HG03135 (cell line): ENCODE results near the gene KCNIP1.
A peak's percentile ranks its signal among the peaks of the same experiment; 100 is the strongest.

Source experiments
- ATAC-seq: cut with Tn5 transposase; IDR thresholded peaks from one replicate; pipeline ENCODE4 v1.9.1; 2021; ENCODE audit warnings: mild to moderate bottlenecking, moderate library complexity; ENCODE audit not compliant: unreplicated experiment

KCNIP1 gene

GRCh38 chr5:170626507-170627150 is 122.8 kb downstream of the KCNIP1 start:
- no peak for ATAC-seq

DNA sequence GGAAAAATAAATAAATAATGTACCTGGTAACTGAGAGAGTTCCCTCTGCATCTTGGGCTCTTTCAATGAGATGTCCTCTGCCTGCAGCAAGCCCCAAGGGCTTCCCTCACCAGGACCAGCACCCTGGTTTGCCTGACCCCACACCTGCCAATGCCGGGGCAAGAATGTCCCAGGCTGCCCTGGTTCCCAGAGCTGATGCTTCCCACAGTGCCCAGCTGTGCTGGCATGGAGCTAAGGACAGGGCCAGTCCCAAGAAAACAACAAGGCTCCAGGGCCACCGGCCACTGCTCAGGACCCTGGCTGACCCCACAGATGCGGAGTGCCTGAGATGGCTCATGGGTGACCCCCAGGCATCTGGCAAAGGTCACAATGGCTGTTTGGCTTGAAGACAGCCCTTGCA is 123.5 kb downstream of the KCNIP1 start:
- no peak for ATAC-seq

- ATAC-seq: no peak
Measured at GRCh38 chr5:170628028-170628427, 124.2 kb downstream of the KCNIP1 start.

DNA sequence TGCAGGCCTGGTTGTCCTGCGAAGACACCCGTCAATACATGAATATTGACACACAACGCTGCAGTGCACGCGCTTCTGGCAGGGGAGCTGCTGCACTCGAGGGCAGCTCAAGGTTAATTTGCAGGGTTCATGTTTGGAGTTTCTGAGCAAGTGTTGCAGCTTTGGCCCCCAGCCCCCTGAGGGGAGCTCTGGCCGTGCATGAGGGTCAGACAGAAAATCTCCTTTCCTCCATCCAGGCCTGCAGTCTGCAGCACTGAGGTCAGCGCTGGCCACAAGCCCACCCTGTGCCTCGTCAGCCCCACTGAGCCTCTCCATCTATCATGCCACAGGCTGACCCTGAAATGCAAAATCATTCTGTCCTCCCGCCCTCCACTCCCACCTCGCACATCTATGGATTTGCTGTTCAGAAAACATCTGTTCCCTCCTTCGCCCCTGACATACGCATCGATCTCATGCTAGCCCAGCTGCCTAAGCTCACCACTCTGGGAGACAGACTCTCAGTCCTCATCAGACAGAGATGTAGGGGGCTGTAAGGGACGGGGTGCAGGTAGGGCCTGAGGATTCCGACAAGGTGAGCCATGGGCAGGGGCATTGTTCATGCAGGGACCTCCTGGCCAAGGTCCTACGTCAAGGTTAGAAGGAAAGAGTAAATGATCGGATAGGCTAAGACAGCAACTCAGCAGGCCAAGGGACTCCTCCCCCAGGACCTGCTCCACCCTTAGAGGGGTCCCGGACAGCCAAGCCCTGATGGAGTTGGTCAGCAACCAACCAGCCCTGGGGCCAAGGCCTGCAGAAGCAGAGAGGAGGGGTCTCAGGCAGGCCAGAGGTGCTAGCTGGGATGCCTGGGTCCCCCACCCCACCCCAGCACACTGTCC is 125.1 kb downstream of the KCNIP1 start:
- no peak for ATAC-seq

GRCh38 chr5:170629566-170630175 is 125.9 kb downstream of the KCNIP1 start:
- ATAC-seq: no peak

GRCh38 chr5:170630226-170630625 is 126.4 kb downstream of the KCNIP1 start:
- no peak for ATAC-seq

- no peak for ATAC-seq
Measured at GRCh38 chr5:170630711-170631141, 126.9 kb downstream of the KCNIP1 start.

DNA sequence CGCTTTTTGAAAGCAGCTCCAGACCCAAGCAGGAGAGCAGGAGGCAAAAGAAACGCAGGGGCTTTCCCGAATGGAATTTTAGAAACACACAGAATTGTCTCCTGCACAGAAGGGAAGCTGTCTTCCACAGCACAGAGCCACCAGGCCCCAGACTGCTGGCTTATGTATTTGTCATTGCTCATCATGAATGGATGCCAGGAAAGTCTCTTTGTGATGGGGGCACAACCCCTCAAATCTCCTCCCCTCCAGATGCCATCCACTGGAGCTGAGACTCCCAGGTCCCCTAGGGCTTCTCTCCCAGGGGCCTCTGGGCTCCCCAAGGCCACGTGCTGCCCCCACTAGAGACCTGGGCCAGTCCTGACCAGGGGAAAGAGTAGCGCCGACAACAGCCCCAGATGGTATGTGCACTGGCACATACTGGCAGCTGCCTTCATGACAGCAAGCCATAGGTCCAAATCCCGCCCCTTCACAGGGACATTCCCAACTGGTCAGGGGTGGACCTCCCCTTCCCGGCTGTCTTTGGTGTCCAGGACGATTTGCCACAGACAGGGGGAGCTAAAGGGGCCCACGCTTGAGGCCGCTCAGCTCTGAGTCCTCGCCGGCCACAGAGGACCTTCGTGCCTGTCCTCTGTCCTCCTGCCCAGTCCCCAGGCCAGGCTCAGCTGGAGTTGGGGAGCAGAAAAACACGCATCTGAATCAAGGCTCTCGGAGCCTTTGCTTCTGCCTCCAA is 127.8 kb downstream of the KCNIP1 start:
- no peak for ATAC-seq

- ATAC-seq: no peak
Measured at GRCh38 chr5:170632266-170632984, 128.6 kb downstream of the KCNIP1 start.

DNA sequence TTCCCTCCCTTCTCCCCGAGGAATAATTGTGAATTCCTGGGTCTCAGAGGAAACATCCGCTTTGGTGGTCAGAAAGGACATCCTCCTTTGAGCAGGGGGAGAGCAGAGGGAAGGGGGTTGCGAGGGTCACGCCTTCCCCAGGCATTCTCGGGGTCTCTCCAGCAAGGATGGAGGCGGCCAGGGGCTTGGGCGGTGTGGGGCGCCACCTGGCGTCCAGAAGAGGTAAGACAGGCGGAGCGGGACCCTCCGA is 129.1 kb downstream of the KCNIP1 start:
- ATAC-seq: no peak

GRCh38 chr5:170633235-170634081 is 129.6 kb downstream of the KCNIP1 start:
- no peak for ATAC-seq

DNA sequence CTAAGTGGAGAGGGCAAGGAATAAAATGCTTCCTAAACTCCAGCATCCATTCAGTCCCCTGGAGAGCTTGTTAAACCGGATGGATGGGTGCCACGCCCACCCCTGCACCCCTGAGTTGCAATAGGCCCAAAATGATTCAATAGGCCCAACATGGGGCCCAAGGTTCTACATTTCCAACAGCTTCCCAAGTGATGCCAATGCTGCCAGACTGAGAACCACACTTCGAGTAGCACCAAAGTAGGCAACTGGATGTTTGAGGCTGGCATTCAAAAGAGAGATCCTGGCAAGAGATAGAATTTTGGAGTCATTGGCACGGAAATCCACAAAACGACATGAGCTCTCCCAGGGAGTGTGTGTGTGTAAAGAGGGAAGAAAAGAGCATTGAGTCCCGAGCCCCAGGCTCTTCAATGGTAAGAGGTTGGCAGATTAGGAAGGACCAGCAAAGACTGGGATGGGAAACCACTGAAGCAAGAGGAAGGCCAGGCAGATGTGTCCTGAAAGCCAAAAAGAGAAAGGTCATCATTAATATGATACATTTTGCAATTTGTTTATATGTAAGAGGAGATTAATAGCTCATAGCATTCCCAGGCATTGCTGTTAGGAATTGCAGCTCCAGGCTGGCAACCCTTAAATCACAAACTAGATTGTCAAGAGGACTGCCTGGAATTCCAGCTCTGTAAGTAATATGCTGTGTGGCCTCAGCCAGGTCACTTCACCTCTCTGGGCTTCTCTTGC is 130.6 kb downstream of the KCNIP1 start:
- no peak for ATAC-seq

DNA sequence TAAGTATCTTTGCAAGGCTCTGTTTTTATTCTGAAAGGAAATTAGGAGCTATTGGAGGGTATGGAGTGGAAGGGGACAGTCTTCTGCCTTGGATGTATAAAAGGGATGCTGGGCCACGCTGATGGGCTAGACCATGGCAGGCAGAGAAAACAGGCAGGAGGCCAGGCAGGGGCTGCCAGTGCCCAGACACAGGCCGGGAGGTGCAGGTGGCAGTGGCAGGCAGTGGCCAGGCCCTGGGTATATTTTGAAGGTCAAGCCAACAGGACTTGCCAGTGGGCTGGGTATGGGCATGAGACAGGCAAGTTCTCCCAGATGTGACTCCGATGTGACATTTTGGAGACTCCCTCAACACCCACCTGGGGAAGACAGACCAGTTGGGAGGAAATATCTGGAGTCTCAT is 131.9 kb downstream of the KCNIP1 start:
- ATAC-seq: no peak

DNA sequence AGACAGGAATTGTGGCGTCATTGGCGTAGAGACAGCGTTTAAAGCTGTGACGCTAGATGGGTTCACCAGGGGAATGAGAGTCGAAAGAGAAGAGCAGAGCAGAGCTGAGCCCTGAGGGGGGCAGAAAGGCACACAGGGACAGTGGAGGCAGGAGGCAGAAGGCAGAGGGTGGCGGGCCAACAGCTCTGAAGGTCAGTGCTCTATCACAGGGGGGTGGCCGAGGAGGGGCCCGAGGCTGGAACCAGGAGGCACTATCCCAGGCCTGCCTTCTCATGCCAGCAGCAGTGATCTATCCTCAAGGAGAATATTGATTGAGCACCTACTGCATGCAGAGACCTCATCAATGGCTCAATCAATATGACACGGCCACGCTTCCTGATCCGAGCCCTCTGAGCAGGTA is 132.4 kb downstream of the KCNIP1 start:
- ATAC-seq: no peak

- ATAC-seq: no peak
Measured at GRCh38 chr5:170636801-170637477, 133.1 kb downstream of the KCNIP1 start.

GRCh38 chr5:170638051-170638450 is 134.2 kb downstream of the KCNIP1 start:
- ATAC-seq: no peak

- peak; percentile 69 for ATAC-seq
Measured at GRCh38 chr5:170638454-170639220, 134.8 kb downstream of the KCNIP1 start.
